C1 segment of cervical spinal cord (tissue), 14 donors: ENCODE measurements around the gene SSBP3.
A peak's percentile ranks its signal among the peaks of the same experiment; 100 is the strongest.
"Not testable (repeated sequence)": the region's sequence is repeated elsewhere in the genome, so short reads cannot be mapped to it uniquely, and the experiment has no call there.

Experiments used
- DNase-seq, 14 donors: peaks; one replicate each; lab custom pipeline; 2025; lab: John Stamatoyannopoulos, UW

Gene SSBP3

DNA sequence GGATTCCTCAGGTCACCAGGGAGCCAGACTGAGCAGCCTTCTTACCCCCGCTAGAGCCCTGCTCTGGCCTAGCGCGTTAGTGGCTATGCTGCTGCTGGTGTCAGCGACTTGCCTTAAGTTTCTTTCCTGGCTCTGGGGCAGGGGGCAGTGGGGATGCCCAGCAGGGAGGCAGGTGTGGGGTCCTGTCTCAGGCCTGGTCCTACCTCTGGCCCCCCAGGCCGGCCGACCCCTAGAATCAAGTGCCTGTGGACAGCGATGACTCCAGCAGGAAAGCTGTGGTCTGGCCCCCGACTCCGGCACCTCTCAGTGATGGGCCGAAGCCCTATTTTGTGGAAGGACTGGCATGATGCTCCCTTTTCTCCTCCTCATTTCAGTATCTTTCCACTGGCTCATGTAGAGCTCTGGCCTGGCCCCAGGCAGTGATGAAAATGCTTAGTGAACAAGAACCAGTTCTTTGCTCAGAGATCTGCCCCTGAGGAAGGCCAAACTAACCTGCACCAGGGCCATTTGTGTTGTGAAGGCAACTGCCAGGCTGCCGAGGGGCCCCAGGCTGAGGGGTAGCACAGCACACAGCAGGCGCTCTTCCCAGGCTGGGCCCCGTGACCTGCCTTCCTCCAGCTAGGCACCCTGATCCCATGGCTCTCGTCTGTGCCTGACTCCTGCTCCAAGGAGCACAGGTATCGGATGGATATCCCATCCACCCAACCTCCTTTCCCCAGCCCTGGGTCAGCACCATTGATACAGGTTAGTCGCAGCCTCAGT lies 182.6 kb downstream of the SSBP3 start:
- DNase-seq: no peak

- DNase-seq: no peak
These were observed 183.5 kb downstream of the SSBP3 start for GRCh38 chr1:54222711-54223110.

DNA sequence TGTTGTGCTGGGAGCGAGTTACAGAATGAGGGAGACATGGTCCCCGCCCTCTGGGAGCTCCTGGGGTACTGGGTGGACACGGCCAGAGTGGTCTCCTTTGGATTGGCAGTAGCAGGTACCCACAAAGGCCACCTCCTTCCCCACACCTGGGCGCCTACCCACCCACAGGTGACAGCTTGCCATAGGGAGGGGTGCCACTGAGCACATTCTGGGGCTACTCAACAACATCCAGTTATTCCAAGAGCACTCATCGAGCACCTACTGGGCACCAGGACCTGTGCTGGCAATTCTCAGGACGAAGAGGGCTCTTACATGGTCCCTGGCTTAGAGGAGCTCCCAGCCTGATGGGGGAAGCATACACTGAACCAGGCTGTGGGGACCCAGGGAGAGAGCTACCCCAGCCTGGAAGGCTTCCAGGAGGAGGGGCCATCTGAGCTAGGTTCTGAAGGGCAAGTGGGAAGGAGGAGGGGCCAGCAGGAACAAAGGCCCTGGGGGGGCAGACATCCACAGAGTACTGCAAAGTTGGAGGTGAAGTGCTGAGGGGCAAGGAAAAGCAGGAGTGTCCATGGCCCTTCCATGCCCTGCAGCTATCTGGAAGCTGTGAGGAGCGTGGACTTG lies 184.2 kb downstream of the SSBP3 start:
- no peak for DNase-seq

GRCh38 chr1:54221113-54221834 lies 184.9 kb downstream of the SSBP3 start:
- DNase-seq: no peak

- peak in 9 of 14 donors; percentile 25 to 79 (median 48) for DNase-seq
These were observed 186.0 kb downstream of the SSBP3 start for GRCh38 chr1:54220004-54220811.

DNA sequence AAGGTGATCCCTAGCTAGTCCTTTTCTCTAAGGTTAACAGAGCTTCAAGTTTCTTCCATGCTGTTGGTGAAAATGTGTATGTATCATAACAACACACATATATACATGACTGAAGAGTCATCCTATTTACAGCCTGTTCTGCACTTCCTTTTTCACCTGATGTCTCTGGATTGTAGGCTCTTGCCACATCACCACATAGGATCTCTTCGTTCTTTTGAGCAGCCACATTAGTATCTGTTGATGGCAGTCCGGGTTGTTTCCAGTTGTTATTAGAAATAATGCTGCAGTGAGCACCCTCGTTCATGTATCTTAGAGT lies 186.5 kb downstream of the SSBP3 start:
- no peak for DNase-seq

DNA sequence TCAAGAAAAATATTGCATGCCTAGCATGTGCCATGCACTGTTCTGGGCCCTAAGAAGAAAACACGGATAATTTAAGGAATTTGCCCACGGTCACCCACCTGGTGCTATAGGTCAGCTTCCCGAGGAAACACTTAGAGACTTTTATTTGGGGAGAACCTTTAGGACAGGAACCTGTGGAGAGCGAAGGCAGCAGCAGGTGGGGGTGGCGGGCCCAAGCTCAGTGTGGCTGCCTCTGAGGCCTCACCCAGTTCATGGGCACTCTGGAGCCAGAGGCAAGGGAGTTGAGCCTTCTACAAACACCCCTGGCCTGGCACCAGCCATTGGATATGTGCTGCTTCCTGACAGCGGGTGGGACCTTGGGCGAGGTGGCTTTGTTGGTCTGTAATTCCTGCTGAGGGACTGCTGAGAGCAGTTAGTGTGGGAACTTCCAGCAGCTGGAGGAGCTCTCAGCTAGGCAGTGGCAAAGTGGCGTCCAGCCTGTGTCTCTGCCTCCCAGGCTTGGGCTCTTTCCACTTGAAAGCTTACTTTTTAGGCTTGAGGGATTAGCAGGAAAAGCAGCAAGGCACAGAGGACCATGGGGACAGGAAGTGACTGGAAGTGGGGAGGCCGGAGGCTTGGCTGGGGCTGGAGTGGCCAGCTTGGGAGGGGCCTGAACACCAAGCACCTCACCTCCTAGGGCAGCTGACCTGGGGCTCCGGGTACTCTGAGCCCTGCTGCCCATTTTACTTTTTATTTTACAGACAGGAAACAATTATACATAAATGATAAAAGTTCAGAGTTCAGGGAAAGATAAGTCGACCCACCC lies 187.1 kb downstream of the SSBP3 start:
- DNase-seq: peak in 1 of 14 donors; percentile 21

DNA sequence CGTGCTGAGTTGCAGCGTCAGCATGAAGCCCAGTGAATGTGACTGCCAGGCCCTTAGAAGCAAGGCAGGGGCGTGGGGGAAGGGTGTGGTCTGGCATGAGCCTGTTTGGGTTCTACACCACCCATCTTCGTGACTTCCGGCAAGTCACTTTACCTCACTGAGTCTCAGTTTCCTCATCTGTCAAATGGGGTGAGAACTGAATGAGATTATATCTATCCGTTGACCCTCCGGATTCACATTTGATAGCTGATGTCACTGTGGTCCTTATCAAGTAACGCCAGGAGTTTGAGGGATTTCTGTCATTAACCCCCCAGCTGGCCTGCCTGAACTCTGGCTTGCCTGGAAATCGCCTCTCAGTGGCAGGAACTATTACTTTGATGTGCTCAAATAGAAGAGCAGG lies 190.7 kb downstream of the SSBP3 start:
- no peak for DNase-seq

DNA sequence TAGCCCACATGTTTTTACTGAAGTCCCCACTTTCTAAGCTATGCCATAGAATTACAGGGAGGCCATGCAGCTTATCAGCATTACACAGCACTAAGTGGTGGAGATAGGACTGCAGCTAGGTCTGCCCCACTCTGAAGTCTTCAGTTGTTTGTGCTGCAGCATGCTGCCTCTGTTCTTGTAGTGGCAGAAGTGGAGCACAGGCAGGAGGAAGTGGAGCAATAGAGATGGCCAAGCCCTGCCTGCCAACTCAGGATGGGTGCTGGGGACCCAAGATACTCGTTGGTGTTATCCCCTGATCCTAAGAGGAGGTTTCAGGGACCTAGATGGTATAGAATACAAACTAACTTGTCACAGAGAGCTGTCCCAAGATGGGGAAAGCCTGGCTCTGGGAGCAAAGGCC lies 193.3 kb downstream of the SSBP3 start:
- DNase-seq: no peak

GRCh38 chr1:54207896-54208295 lies 198.3 kb downstream of the SSBP3 start:
- not testable (repeated sequence) for DNase-seq

DNA sequence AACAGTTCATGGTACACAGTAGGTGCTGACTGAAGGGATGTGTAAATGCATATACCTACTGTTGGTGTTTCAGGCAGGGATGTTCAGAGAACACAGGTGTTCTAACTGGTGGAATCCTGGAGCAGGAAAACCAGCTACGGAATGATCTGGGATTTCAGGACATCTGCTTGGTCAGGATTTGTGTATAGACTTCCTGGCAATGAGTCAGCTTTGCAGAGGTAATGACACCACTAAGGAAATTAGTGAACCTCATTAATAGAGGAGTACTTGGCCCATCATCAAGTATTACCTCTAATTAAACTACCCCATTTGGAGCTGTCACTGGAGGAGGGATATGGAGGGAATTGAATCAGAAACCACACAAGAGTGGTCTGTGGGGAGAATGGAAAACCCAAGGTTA lies 198.9 kb downstream of the SSBP3 start:
- no peak for DNase-seq

GRCh38 chr1:54204199-54204598 lies 202.0 kb downstream of the SSBP3 start:
- DNase-seq: no peak

DNA sequence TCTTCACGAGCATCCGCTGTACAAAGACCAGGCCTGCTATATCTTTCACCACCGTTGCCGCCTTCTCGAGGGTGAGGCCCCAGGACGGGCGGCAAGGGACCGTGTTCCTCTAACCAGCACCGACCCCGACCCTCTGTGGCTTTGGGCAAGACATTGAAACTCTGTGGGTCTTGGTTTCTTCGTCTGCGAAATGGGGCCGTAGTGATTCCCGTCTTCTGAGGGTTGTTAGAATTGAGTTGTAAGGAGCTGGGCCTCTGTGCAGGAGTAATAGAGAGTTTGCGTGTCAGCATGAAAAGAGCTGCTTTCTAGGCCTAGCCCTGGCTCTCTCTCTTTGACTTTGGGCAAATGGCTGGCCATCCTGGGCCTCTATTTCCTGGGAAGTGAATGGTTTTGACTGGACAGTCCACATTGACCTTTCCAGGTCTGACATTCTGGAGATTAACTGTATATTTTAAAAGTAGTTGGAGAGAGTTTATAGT lies 205.6 kb downstream of the SSBP3 start:
- no peak for DNase-seq

DNA sequence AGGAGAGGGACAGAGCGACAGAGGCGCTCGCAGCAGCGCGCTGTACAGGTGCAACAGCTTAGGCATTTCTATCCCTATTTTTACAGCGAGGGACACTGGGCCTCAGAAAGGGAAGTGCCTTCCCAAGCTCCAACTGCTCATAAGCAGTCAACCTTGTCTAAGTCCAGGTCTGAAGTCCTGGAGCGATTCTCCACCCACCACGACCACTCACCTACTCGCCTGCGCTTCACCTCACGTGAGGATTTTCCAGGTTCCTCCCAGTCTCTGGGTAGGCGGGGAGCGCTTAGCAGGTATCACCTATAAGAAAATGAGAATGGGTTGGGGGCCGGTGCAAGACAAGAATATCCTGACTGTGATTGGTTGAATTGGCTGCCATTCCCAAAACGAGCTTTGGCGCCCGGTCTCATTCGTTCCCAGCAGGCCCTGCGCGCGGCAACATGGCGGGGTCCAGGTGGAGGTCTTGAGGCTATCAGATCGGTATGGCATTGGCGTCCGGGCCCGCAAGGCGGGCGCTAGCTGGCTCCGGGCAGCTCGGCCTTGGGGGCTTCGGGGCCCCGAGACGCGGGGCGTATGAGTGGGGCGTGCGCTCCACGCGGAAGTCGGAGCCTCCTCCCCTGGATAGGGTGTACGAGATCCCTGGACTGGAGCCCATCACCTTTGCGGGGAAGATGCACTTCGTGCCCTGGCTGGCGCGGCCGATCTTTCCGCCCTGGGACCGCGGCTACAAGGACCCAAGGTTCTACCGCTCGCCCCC lies 206.3 kb downstream of the SSBP3 start, which contains the start of the genes CYB5RL and MRPL37:
Gene CYB5RL, minus strand, starts transcription at position 266 of the 754 bp plus-strand sequence. CDS start 4,414 bp downstream, outside the sequence.
Gene MRPL37, plus strand, starts transcription at position 403 of the 754 bp plus-strand sequence. Its CDS starts 77 bp downstream, at position 480.
- DNase-seq: peak; percentile 50 to 98 (median 87)

DNA sequence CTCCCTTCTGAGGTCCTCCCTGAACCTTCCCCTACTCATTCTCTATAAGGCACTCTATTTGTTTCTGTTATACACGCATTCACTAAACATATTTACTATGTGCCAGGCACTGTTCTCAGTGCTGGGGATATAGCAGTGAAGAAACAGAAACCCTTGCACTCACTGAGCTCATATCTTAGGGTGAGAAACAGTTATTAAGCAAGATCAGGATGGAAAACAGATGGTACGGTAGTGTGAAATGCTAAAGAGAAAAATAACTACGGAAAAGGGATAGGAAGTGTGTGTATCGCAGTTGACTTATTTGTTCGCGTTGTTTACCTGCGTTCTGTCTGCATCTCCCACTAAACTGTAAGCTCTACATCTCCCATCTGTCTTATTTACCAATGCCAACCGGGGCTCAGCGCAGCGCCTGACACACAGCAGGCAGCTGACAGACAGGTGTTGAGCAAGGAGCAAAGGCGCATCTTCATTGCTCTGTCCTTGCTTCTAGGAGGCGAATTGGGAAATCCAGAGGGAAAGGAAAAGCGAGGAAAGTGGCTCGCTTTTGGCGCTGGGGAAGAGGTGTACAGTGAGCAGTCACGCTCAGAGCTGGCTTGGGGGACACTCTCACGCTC lies 206.9 kb downstream of the SSBP3 start:
- DNase-seq: peak in 1 of 14 donors; percentile 36

DNA sequence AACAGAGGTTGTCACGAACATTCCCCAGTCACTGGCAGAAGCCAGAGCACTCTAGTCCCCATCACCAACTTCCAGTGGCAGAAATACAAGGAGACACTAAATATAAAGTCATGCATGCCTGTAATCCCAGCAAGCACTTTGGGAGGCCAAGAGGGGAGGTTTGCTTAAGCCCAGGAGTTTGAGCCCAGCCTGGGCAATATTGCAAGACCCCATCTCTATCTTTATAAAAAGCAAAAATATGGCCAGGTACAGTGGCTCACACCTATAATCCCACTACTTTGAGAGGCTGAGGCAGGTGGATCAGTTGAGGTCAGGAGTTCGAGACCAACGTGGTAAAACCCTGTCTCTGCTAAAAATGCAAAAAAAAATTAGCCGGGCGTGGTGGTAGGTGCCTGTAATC lies 212.7 kb downstream of the SSBP3 start:
- no peak for DNase-seq

DNA sequence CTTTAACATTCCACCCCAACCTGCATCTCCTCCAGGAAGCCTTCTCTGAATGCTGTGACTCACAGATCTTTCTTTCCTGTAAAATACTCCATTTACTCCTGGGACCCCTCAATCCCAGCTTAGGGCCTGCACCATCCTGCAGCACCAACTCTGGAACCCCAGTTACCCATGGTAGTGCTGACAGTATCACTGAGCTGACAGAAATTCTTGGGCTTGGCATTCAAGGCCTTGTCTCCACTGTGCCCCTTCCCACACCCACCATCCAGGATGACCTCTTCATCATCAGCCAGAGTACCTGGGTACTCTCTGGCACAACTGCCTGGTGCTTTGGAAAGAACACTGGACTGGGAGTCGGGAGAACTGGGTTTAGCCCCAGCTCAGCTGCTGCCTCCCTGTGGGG lies 214.7 kb downstream of the SSBP3 start:
- DNase-seq: no peak

DNA sequence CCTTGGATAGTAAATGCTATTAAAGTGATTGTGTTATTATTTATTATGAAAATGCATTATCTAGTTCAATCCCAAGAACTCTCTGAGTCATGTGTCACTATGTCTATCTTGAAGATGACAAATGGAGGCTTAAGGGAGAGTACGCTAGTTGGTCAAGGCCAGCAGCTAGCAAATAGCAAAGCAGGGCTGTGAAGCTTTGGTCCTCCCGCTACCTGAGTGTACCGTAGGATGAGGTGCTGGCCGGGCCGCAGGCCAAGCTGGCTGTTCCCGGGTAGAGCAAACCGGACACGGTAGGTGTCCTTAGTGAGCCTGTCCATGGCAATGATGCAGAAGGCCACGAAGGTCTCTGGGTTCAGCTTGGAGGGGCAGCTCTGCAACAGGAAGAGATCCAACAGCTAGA lies 215.7 kb downstream of the SSBP3 start:
- no peak for DNase-seq

- no peak for DNase-seq
These were observed 217.9 kb downstream of the SSBP3 start for GRCh38 chr1:54188291-54188690.

DNA sequence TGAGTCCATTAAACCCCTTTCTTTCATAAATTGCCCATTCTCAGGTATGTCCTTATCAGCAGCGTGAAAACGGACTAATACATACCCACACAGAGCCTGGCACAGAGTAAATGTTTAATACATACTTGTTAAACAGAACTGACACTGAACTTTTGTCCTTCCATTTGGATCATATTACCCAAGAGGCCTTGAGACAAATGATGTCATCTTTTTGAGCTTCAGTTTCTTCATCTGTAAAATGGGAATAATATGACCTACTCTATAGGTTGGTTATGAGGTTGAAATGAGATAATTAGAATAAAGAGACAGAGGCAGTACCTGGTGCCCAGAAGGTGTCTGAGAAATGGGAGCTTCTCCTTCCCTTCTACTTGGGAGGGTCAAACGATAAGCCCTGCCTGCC lies 220.1 kb downstream of the SSBP3 start:
- DNase-seq: no peak
